Stimulated activated CD8-positive, alpha-beta memory T cell treated with anti-CD3 and anti-CD28 coated beads, Interleukin-4, amount 100 ng/mL, for 4 hours (primary cell): ENCODE results near the gene WDFY2.
A peak's percentile ranks its signal among the peaks of the same experiment; 100 is the strongest.

Source experiments
- DNase-seq, 2 donors: peaks; one replicate each; pipeline ENCODE4 v3.0.0-alpha.2; 2020; ENCODE audit warnings: low read depth in 2 of 2, low spot score in 1 of 2

The WDFY2 gene

GRCh38 chr13:51786425-51787265, 202.4 kb downstream of the WDFY2 start:
- no peak for DNase-seq

- DNase-seq = peak in 1 of 2 donors; percentile 21
These were observed 209.5 kb downstream of the WDFY2 start for GRCh38 chr13:51793570-51794271.

GRCh38 chr13:51794964-51795363, 210.7 kb downstream of the WDFY2 start:
- no peak for DNase-seq

- no peak for DNase-seq
These were observed 211.2 kb downstream of the WDFY2 start for GRCh38 chr13:51795419-51795818.

GRCh38 chr13:51796546-51796945, 212.3 kb downstream of the WDFY2 start:
- DNase-seq = no peak

GRCh38 chr13:51797664-51798488, 213.6 kb downstream of the WDFY2 start:
- DNase-seq = peak in 1 of 2 donors; percentile 35

- DNase-seq = no peak
These were observed 215.0 kb downstream of the WDFY2 start for GRCh38 chr13:51799261-51799660.

- no peak for DNase-seq
These were observed 216.2 kb downstream of the WDFY2 start for GRCh38 chr13:51800486-51800885.

GRCh38 chr13:51801631-51802099, 217.4 kb downstream of the WDFY2 start:
- DNase-seq = no peak

- DNase-seq = no peak
These were observed 218.6 kb downstream of the WDFY2 start for GRCh38 chr13:51802631-51803418.

- DNase-seq = peak; percentile 60 to 72
These were observed 219.4 kb downstream of the WDFY2 start, which contains the start of gene DHRS12 for GRCh38 chr13:51803422-51804294. Gene DHRS12, minus strand, starts transcription at chr13:51804163. Its CDS starts 4,504 bp downstream, at chr13:51799659.

GRCh38 chr13:51804295-51805172, 220.3 kb downstream of the WDFY2 start:
- DNase-seq = no peak

- DNase-seq = no peak
These were observed 221.1 kb downstream of the WDFY2 start for GRCh38 chr13:51805313-51805712.

GRCh38 chr13:51805925-51806324, 221.7 kb downstream of the WDFY2 start:
- no peak for DNase-seq

GRCh38 chr13:51806566-51806965, 222.3 kb downstream of the WDFY2 start:
- DNase-seq = no peak

GRCh38 chr13:51807041-51807440, 222.8 kb downstream of the WDFY2 start:
- no peak for DNase-seq

- DNase-seq = no peak
These were observed 224.5 kb downstream of the WDFY2 start for GRCh38 chr13:51808811-51809210.

- DNase-seq = no peak
These were observed 226.8 kb downstream of the WDFY2 start for GRCh38 chr13:51811046-51811445.
